Measurements from ENCODE around the gene PTPRN2. TPM values are rescaled to one million over a fixed set of nuclear protein-coding genes. Genes with fewer than 3 reads are reported as not detected.

Gene PTPRN2
- total and polyA plus RNA-seq, 7 donors: 0.47 to 0.82 (median 0.51) TPM

DNA sequence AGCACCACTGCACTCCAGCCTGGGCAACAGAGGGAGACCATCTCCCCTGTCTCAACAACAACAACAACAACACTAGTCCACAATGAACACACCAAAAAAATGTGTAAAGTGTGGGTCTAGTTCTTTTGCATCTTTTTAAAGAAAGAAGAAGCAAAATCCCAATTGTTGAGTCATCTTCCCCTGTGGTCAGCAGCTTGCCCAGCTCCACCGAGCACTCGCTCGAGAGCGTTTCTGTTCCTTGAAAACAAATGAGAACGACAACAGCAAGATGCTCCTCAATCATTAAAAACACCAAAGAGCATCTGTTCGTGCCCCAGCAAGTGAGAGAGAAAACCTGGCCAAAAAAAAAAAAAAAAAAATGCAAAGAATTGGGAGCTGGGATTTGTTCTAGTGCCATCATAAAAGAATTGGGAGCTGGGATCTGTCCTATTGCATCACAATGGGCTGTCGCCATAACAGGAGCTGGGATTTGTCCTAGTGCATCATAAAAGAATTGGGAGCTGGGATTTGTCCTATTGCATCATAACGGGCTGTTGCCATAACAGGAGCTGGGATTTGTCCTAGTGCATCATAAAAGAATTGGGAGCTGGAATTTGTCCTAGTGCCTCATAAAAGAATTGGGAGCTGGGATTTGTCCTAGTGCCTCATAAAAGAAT lies 118.1 kb downstream of the PTPRN2 start:
- no peak overlapping the region for H3K27ac ChIP-seq

DNA sequence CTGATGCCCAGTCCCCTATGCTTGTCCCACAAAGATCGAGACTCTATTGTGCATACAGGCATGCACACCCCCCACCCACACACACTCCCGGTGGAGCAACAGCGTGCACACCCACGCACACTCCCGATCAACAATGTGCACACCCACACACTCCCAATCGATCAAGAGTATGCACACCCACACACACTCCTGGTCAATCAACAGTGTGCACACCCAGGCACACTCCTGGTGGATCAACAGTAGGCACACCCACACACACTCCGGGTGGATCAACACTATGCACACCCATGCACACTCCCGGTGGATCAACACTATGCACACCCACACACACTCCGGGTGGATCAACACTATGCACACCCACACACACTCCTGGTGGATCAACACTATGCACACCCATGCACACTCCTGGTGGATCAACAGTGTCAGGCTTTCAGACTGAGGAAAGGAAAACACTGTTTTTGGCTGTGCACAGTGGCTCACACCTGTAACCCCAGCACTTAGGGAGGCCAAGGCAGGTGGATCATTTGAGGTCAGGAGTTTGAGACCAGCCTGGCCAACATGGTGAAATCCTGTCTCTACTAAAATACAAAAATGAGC lies 118.8 kb downstream of the PTPRN2 start:
- TF ChIP-seq, protein P1, sequence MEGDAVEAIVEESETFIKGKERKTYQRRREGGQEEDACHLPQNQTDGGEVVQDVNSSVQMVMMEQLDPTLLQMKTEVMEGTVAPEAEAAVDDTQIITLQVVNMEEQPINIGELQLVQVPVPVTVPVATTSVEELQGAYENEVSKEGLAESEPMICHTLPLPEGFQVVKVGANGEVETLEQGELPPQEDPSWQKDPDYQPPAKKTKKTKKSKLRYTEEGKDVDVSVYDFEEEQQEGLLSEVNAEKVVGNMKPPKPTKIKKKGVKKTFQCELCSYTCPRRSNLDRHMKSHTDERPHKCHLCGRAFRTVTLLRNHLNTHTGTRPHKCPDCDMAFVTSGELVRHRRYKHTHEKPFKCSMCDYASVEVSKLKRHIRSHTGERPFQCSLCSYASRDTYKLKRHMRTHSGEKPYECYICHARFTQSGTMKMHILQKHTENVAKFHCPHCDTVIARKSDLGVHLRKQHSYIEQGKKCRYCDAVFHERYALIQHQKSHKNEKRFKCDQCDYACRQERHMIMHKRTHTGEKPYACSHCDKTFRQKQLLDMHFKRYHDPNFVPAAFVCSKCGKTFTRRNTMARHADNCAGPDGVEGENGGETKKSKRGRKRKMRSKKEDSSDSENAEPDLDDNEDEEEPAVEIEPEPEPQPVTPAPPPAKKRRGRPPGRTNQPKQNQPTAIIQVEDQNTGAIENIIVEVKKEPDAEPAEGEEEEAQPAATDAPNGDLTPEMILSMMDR (IDR thresholded peaks at IDR 0.05): no peak
- Histone ChIP-seq H3K27ac (no peak overlapping the region), H3K36me3 (ENCODE audit: insufficient read depth in 1 of 2, low read depth in 1 of 2) (no peaks in the 10 kb centered on the region), H3K9me3 (no peaks in the 10 kb centered on the region), H3K4me1 (no peaks in the 10 kb centered on the region), H3K27me3 (ENCODE audit: insufficient read depth in 3 of 3, low read length in 2 of 3) (no peaks in the 10 kb centered on the region), H3K4me3 (no peak overlapping the region)
- ATAC-seq (no peak), DNase-seq (no peak)
- WGBS, 3 donors: 70 to 75% (median 74%) methylated on average over 9 of the region's 9 CpGs
- intact Hi-C loops (cut with DNase I): no loop called here

More for the DNA sequence above, 118.1 kb downstream of the PTPRN2 start:
- no peaks in the 10 kb centered on the region for H3K36me3 ChIP-seq (ENCODE audit: insufficient read depth in 1 of 2, low read depth in 1 of 2)
- TF ChIP-seq, protein P1 (IDR thresholded peaks at IDR 0.05): no peak
- intact Hi-C loops (cut with DNase I): no loop called here
- no peaks in the 10 kb centered on the region for H3K27me3 ChIP-seq (ENCODE audit: insufficient read depth in 3 of 3, low read length in 2 of 3)
- no peaks in the 10 kb centered on the region for H3K9me3 ChIP-seq
- H3K4me3 ChIP-seq: no peak overlapping the region
- no peaks in the 10 kb centered on the region for H3K4me1 ChIP-seq
- DNase-seq (no peak), ATAC-seq (no peak)
- WGBS, 3 donors: 65 to 75% (median 68%) methylated on average over 8 of the region's 8 CpGs

DNA sequence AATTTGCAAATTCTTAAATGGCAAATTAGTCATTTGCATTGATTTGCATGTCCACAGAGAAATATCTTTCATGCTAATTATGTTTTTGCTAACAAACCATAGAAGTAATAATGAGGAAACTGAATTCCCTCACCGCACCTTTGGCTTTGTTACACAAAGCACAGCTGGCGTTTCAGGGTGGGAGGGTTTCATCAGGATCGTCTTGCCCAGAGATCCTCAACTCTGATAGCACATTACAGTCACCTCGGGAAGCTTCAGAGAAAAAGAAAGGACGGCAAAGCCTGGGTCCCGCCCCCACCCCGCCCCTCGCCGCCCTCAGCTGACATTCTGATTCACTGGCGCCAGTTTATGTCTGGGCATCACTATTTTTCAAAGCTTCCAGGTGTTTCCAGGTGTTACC lies 119.4 kb downstream of the PTPRN2 start:
- DNase-seq (no peak), ATAC-seq (no peak)
- Histone ChIP-seq H3K4me3 (no peak overlapping the region), H3K4me1 (no peaks in the 10 kb centered on the region), H3K9me3 (no peaks in the 10 kb centered on the region), H3K36me3 (ENCODE audit: insufficient read depth in 1 of 2, low read depth in 1 of 2) (no peaks in the 10 kb centered on the region), H3K27ac (no peak overlapping the region), H3K27me3 (ENCODE audit: insufficient read depth in 3 of 3, low read length in 2 of 3) (no peaks in the 10 kb centered on the region)
- TF ChIP-seq, protein P1 (IDR thresholded peaks at IDR 0.05): no peak
- 9 to 10% (median 10%) methylated on average over 10 of the region's 10 CpGs for WGBS, 3 donors
- intact Hi-C loops (cut with DNase I): no loop called here

DNA sequence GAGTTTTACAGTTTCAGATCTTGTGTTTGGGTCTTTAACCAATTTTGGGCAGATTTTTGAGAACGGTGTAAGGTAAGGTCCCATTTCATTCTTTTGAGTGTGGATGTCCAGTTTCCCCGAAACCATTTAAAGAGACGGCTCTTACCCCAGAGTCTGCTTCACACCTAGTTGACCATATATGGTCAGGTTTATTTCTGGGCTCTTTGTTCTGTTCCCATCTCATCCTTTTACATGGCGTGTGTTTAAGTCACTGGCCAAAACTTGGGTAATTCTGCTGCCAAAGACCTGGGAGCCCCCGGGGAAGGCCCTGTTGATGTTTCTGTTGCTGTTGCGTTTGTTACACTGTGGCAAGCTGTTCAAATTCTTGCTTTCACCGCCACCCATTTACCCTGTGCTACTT lies 120.1 kb downstream of the PTPRN2 start:
- no peaks in the 10 kb centered on the region for H3K4me1 ChIP-seq
- no peak for ATAC-seq
- no peak overlapping the region for H3K27ac ChIP-seq
- no peaks in the 10 kb centered on the region for H3K9me3 ChIP-seq
- H3K27me3 ChIP-seq (ENCODE audit: insufficient read depth in 3 of 3, low read length in 2 of 3): no peaks in the 10 kb centered on the region
- H3K36me3 ChIP-seq (ENCODE audit: insufficient read depth in 1 of 2, low read depth in 1 of 2): no peaks in the 10 kb centered on the region
- WGBS, 3 donors: 38 to 51% (median 44%) methylated on average over 7 of the region's 7 CpGs
- no peak overlapping the region for H3K4me3 ChIP-seq
- TF ChIP-seq, protein P1 (IDR thresholded peaks at IDR 0.05): no peak
- no peak for DNase-seq
- intact Hi-C loops (cut with DNase I): no loop called here

Data from psoas muscle (tissue), 8 donors.